Esophagus squamous epithelium (tissue), 4 donors: ENCODE measurements around the gene SPEN.

Experiments
- CTCF ChIP-seq, 6 experiments: fragments of 450-650 bp in 4 of 6; fragments of 200-600 bp in 2 of 6; sonication (generic) in 2 of 6; IDR thresholded peaks; one replicate each; pipeline ENCODE4 v1.5.1; 2016 to 2019; ENCODE audit warnings: antibody characterized with exemption in 6 of 6, mild to moderate bottlenecking in 4 of 6, moderate library complexity in 4 of 6
- POLR2A ChIP-seq, 4 donors: fragments of 450-650 bp; IDR thresholded peaks; one replicate each; pipeline ENCODE4 v1.6.1; 2017; ENCODE audit warnings: antibody characterized with exemption in 4 of 4, mild to moderate bottlenecking in 4 of 4, moderate library complexity in 3 of 4

DNA sequence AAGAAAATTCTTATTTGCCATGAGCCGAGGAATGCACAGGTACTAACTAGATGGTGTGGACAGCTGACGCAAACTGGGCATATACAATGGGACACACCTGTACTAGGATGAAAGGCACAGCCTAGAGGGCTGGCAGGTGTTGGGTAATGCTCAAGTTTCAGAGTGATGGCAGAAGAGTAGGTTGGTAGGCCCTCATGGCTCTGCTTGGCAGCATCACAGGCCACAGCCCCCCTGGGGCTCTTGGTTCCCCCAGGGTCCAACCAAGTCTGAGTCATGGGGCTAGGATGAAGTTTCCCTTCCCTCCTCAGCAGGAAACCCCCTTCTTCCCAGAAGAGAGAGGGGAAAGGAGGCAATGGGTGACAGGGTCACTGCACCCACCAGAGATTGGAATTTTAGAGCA lies 35.2 kb downstream of the SPEN start:
- TF ChIP-seq CTCF (IDR thresholded peaks at IDR 0.05) (no peak), POLR2A (IDR thresholded peaks at IDR 0.05) (no peak)
